Measurements from ENCODE around the gene SYCP1.
"Not testable (repeated sequence)": the region's sequence is repeated elsewhere in the genome, so short reads cannot be mapped to it uniquely, and the experiment has no call there.

The SYCP1 gene

DNA sequence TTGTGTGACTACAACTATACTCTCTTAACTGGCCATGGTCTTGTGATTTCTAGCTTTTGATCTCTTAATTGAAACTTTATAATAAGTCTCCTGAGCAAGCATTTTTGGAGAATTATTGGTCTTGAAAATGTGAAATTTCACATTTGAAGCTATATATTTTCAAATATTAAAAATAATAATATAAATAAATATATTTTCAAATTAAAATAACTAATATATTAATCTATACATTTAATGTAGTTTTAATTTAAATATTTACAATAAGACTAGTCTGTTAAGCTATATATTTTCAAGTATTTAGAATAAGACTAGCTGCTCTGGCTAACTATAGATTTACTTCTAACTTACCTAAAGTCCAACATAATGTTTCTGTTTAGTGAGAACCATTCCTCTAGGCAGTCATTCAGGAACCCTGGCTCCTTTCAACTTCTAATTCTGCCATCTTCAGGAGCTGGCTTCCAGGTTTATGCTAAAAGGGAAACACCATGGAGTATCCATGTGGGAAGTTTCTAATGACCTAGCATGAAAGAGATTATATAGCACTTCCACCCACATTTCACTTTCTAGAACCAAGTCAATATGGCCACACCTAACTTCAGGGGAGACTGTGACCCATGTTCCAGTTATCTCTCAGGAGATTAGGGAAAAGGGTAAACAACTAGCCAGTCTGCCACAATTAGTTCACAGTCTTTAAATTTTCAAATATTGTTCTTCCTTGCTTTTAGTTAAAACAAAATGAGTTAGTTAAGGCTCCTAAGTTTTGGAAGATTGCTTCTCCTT lies 143.0 kb downstream of the SYCP1 start:
- Histone ChIP-seq H3K9me3 (ENCODE audit: low read length) (no peaks in the 10 kb centered on the region), H3K4me3 (ENCODE audit: low read length) (no peak overlapping the region), H3K27me3 (ENCODE audit: insufficient read depth, low read length) (no peaks in the 10 kb centered on the region), H3K36me3 (ENCODE audit: insufficient read depth, low read length) (no peaks in the 10 kb centered on the region), H2AFZ (ENCODE audit: low read depth, low read length) (no peak overlapping the region), H3K4me1 (ENCODE audit: insufficient read depth, low read length) (no peaks in the 10 kb centered on the region)

DNA sequence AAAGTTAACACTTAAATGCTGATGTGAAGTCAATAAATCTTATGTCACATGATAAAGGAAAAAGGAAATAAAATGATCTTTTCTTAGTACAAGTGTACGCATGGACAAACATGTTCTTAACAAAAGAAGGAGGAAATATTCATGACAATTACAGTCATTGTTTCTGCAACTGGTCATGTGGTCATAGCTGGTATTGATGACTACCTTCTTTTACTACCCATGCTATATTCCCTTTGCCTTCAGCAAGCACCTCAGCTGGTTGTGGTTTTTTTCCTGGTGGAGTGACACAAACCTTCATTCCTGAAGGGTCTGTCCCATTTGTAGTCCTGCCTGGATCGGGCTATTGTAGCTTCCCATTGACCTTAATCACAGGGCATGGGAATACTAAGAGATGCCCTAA lies 151.5 kb downstream of the SYCP1 start:
- Histone ChIP-seq H3K27me3 (ENCODE audit: insufficient read depth, low read length) (no peaks in the 10 kb centered on the region), H3K9me3 (ENCODE audit: low read length) (no peaks in the 10 kb centered on the region), H3K4me1 (ENCODE audit: insufficient read depth, low read length) (no peaks in the 10 kb centered on the region), H3K36me3 (ENCODE audit: insufficient read depth, low read length) (no peaks in the 10 kb centered on the region), H3K4me3 (ENCODE audit: low read length) (no peak overlapping the region), H2AFZ (ENCODE audit: low read depth, low read length) (no peak overlapping the region)

DNA sequence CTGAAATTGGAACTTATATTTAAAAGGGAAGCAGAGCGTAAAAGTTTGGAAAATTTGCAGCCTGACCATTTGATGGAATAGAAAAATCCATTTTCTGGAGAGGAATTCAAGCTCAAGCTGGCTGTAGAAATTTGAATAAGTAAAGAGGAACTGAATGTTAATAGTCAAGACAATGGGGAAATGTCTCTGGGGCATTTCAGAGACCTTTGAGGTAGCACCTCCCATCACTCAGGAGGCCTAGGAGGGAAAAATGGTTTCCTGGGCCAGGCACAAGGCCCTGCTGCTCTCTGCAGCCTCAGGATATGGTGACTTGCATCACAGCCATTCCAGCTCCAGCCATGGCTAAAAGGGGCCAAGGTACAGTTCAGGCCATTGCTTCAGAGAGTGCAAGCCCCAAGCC lies 157.3 kb downstream of the SYCP1 start:
- H3K27me3 ChIP-seq (ENCODE audit: insufficient read depth, low read length) = no peaks in the 10 kb centered on the region
- no peak overlapping the region for H3K4me3 ChIP-seq (ENCODE audit: low read length)
- H2AFZ ChIP-seq (ENCODE audit: low read depth, low read length) = no peak overlapping the region
- no peaks in the 10 kb centered on the region for H3K4me1 ChIP-seq (ENCODE audit: insufficient read depth, low read length)
- no peaks in the 10 kb centered on the region for H3K9me3 ChIP-seq (ENCODE audit: low read length)
- no peaks in the 10 kb centered on the region for H3K36me3 ChIP-seq (ENCODE audit: insufficient read depth, low read length)

DNA sequence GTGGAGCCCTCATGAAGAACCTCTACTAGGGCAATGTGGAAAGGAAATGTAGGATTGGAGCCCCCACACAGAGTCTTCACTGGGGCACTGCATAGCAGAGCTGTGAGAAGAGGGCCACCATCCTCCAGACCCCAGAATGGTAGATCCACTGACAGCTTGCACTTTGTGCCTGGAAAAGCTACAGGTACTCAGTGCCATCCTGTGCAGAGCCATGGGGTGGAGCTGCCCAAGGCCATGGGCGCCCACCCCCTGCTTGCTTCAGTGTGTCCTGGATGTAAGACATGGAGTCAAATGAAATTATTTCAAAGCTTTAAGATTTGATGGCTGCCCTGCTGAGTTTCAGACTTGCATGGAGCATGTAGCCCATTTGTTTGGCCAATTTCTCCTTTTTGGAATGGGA lies 157.8 kb downstream of the SYCP1 start:
- Histone ChIP-seq H3K4me3 (ENCODE audit: low read length) (no peak overlapping the region), H3K36me3 (ENCODE audit: insufficient read depth, low read length) (no peaks in the 10 kb centered on the region), H2AFZ (ENCODE audit: low read depth, low read length) (no peak overlapping the region), H3K9me3 (ENCODE audit: low read length) (no peaks in the 10 kb centered on the region), H3K27me3 (ENCODE audit: insufficient read depth, low read length) (no peaks in the 10 kb centered on the region), H3K4me1 (ENCODE audit: insufficient read depth, low read length) (no peaks in the 10 kb centered on the region)

DNA sequence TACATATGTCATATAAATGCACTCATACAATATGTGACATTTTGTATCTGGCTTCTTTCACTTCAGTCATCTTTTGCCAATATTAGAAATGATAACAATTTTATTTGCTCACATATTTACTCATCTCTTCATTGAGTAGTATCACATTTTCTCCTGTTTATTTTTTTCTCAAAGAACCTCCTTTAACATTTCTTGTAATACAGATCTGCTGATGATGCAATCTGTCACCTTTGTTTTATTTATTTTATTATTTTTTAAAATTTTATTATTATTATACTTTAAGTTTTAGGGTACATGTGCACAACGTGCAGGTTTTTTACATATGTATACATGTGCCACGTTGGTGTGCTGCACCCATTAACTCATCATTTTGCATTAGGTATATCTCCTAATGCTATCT lies 159.1 kb downstream of the SYCP1 start:
- Histone ChIP-seq H3K4me3 (ENCODE audit: low read length) (no peak overlapping the region), H3K36me3 (ENCODE audit: insufficient read depth, low read length) (no peaks in the 10 kb centered on the region), H3K27me3 (ENCODE audit: insufficient read depth, low read length) (no peaks in the 10 kb centered on the region), H3K4me1 (ENCODE audit: insufficient read depth, low read length) (no peaks in the 10 kb centered on the region), H2AFZ (ENCODE audit: low read depth, low read length) (no peak overlapping the region), H3K9me3 (ENCODE audit: low read length) (no peaks in the 10 kb centered on the region)

DNA sequence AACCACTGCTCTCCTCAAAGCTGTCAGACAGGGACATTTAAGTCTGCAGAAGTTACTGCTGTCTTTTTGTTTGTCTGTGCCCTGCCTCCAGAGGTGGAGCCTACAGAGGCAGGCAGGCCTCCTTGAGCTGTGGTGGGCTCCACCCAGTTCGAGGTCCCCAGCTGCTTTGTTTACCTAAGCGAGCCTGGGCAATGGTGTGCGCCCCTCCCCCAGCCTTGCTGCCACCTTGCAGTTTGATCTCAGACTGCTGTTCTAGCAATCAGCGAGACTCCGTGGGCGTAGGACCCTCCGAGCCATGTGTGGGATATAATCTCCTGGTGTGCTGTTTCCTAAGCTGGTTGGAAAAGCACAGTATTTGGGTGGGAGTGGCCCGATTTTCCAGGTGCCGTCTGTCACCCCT lies 164.9 kb downstream of the SYCP1 start:
- H2AFZ ChIP-seq (ENCODE audit: low read depth, low read length); H3K9me3 ChIP-seq (ENCODE audit: low read length); H3K36me3 ChIP-seq (ENCODE audit: insufficient read depth, low read length); H3K4me3 ChIP-seq (ENCODE audit: low read length); H3K4me1 ChIP-seq (ENCODE audit: insufficient read depth, low read length); H3K27me3 ChIP-seq (ENCODE audit: insufficient read depth, low read length): not testable (repeated sequence)

DNA sequence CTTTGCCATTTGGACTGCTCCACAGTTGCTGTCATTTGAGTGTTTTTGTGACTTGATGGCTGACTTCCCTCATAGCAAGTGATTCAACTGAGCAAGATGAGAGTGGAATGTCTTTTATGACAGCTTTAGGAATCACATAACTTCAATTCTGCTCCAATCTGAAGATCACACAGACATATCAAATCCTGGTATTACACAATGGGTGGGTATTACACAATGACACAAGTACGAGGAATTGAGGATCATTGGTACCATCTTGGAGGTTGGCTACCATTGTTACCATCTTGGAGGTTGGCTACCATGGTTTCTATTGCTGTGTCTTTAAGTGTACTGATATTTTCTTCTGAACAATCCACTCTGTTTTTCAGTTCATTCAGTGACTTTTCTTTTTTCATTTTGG lies 166.5 kb downstream of the SYCP1 start:
- H3K4me1 ChIP-seq (ENCODE audit: insufficient read depth, low read length) = no peaks in the 10 kb centered on the region
- no peak overlapping the region for H3K4me3 ChIP-seq (ENCODE audit: low read length)
- no peaks in the 10 kb centered on the region for H3K27me3 ChIP-seq (ENCODE audit: insufficient read depth, low read length)
- no peaks in the 10 kb centered on the region for H3K36me3 ChIP-seq (ENCODE audit: insufficient read depth, low read length)
- H3K9me3 ChIP-seq (ENCODE audit: low read length) = no peaks in the 10 kb centered on the region
- H2AFZ ChIP-seq (ENCODE audit: low read depth, low read length) = no peak overlapping the region

DNA sequence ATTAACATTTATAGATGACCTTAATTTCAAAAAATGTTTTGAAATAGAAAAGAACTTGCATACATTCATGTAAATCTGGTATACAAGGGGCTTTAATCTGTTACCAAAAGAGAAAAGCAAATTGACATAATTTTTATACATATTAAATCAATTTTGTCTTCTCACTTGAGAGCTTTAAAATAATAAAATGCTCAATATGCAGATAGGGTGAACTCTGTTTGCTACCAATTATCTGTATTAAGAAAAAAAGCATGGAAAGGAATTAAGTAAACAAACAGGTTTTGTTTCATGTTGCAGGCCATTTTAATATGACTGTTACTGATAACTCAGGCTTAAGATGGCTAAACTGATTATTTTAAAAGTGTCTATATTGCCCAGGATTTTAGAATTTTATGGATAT lies 168.9 kb downstream of the SYCP1 start:
- Histone ChIP-seq H3K4me1 (ENCODE audit: insufficient read depth, low read length) (no peaks in the 10 kb centered on the region), H3K27me3 (ENCODE audit: insufficient read depth, low read length) (no peaks in the 10 kb centered on the region), H3K4me3 (ENCODE audit: low read length) (no peak overlapping the region)

DNA sequence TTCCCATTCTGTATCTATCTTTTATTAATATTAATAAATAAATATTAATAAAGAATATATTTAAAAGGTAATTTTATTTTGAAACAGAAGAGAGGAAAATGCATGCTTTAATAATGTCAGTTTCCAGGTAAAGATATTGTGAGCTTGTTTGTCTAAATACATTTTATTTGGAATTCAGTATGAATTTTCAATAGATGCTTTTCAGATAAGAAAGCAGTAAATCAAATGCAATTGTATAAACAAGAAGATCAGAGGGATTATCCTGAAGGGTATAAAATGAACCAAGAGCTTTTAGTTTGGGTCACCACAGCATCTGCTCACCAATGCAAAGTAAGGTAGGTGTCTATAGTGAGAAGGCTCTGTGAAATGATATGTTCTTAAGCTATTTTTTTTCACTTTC lies 174.9 kb downstream of the SYCP1 start, which contains the start of gene TSHB:
TSHB (plus strand) TSS at position 301 of the 400 bp plus-strand sequence. CDS start 3,537 bp downstream, outside the sequence.
- Histone ChIP-seq H3K4me1 (ENCODE audit: insufficient read depth, low read length) (no peaks in the 10 kb centered on the region), H3K9me3 (ENCODE audit: low read length) (no peaks in the 10 kb centered on the region), H3K36me3 (ENCODE audit: insufficient read depth, low read length) (no peaks in the 10 kb centered on the region), H3K27me3 (ENCODE audit: insufficient read depth, low read length) (no peaks in the 10 kb centered on the region), H2AFZ (ENCODE audit: low read depth, low read length) (no peak within 1 kb of the TSS), H3K4me3 (ENCODE audit: low read length) (no peak within 1 kb of the TSS)

More for the DNA sequence above, 168.9 kb downstream of the SYCP1 start:
- no peak overlapping the region for H2AFZ ChIP-seq (ENCODE audit: low read depth, low read length)
- no peaks in the 10 kb centered on the region for H3K36me3 ChIP-seq (ENCODE audit: insufficient read depth, low read length)
- H3K9me3 ChIP-seq (ENCODE audit: low read length) = no peaks in the 10 kb centered on the region

DNA sequence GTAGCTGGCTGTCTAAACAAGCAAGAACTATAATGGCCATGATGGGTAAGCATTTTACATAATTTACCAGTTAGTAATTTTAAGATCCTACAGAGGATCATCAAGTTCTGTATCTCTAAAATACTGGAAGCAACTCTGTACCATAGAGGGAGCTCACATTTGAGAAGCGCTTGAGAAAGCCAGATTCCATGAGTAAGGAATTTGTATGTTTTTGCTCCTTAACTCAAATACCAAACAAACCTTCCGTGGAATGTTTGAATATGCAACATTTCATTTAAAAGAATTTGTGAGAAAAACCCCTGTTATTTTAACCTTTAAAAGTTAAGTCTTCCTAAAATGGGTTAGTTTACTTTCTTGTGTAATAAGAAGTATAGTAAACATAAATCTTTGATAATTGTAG lies 176.9 kb downstream of the SYCP1 start:
- no peaks in the 10 kb centered on the region for H3K36me3 ChIP-seq (ENCODE audit: insufficient read depth, low read length)
- H3K9me3 ChIP-seq (ENCODE audit: low read length) = no peaks in the 10 kb centered on the region
- H3K4me1 ChIP-seq (ENCODE audit: insufficient read depth, low read length) = no peaks in the 10 kb centered on the region
- no peak overlapping the region for H2AFZ ChIP-seq (ENCODE audit: low read depth, low read length)
- no peaks in the 10 kb centered on the region for H3K27me3 ChIP-seq (ENCODE audit: insufficient read depth, low read length)
- no peak overlapping the region for H3K4me3 ChIP-seq (ENCODE audit: low read length)

DNA sequence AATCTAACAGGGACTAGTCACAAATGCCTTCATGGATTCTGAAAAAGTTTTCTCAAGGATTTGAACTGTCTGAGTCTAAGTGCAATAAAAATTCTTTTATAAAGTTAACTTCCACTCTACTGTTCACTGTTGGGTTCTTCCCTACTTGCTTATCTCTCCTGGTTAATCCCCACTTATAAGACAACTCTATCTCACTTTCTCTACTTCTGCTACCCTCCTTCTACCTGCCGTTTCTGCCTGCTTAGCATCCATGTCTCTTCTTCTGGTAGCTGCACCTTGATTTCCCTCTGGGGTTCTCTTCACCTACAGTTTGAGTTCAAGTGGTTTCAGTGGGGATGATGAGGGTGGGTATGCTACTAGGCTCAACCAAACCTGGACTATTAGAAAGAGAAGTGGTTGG lies 181.0 kb downstream of the SYCP1 start:
- no peaks in the 10 kb centered on the region for H3K36me3 ChIP-seq (ENCODE audit: insufficient read depth, low read length)
- no peaks in the 10 kb centered on the region for H3K4me1 ChIP-seq (ENCODE audit: insufficient read depth, low read length)
- no peaks in the 10 kb centered on the region for H3K9me3 ChIP-seq (ENCODE audit: low read length)
- H3K4me3 ChIP-seq (ENCODE audit: low read length) = no peak overlapping the region
- no peak overlapping the region for H2AFZ ChIP-seq (ENCODE audit: low read depth, low read length)
- H3K27me3 ChIP-seq (ENCODE audit: insufficient read depth, low read length) = no peaks in the 10 kb centered on the region

DNA sequence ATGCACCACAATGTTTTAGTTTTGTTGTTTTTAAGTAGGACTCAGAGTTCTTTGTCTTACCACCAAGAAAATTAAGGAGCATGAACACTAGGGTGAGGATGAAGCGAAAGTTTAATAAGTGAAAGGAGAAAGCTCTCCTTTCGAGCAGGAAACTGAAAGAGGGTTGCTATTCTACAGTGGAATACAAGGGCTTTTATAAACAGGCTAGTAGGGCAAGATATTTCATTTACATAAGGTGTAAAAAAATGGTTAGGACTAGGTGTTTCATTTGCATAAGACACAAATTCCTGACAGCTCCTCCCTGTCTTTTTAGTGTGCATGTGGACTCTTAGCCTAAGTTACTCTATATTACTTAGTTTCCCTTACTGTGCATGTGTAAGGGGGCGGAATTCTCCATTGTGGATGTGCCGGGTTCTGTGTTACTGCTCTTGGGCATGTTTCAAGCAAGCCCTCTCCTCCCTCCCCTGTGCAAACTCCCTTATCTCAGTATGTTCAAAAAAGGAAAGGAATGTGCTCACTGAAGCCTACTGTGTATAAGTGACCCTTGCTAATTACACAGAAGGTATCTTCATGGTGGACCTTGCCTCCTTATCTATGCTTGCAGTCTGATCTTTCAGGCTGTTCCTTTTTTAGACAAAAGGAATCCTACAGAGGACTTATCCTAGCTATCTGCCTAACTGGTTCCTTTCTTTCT lies 182.3 kb downstream of the SYCP1 start:
- no peaks in the 10 kb centered on the region for H3K27me3 ChIP-seq (ENCODE audit: insufficient read depth, low read length)
- no peak overlapping the region for H2AFZ ChIP-seq (ENCODE audit: low read depth, low read length)
- no peaks in the 10 kb centered on the region for H3K36me3 ChIP-seq (ENCODE audit: insufficient read depth, low read length)
- H3K9me3 ChIP-seq (ENCODE audit: low read length) = no peaks in the 10 kb centered on the region
- no peak overlapping the region for H3K4me3 ChIP-seq (ENCODE audit: low read length)
- H3K4me1 ChIP-seq (ENCODE audit: insufficient read depth, low read length) = no peaks in the 10 kb centered on the region

DNA sequence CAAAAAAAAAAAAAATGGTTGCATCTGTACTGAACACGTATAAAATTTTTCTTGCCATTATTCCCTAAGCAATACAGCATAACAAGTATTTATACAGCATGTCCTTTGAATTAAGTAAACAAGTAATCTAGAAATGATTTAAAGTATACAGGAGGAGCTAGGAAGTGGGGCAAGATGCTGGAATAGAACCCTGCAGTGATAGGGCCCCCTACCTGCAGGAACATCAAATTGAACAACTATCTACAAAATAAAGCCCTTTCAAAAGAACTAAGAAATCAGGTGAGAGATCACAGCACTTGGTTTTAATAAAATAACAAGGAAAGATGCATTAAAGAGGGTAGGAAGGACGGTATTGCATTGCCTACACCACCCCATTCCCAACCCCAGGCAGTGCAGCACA lies 185.8 kb downstream of the SYCP1 start:
- no peaks in the 10 kb centered on the region for H3K4me1 ChIP-seq (ENCODE audit: insufficient read depth, low read length)
- H3K9me3 ChIP-seq (ENCODE audit: low read length) = no peaks in the 10 kb centered on the region
- H3K27me3 ChIP-seq (ENCODE audit: insufficient read depth, low read length) = no peaks in the 10 kb centered on the region
- no peaks in the 10 kb centered on the region for H3K36me3 ChIP-seq (ENCODE audit: insufficient read depth, low read length)
- H3K4me3 ChIP-seq (ENCODE audit: low read length) = no peak overlapping the region
- H2AFZ ChIP-seq (ENCODE audit: low read depth, low read length) = no peak overlapping the region

Measured in neuron (in vitro differentiated cells).